ENCODE results near the gene SC5D.

DNA sequence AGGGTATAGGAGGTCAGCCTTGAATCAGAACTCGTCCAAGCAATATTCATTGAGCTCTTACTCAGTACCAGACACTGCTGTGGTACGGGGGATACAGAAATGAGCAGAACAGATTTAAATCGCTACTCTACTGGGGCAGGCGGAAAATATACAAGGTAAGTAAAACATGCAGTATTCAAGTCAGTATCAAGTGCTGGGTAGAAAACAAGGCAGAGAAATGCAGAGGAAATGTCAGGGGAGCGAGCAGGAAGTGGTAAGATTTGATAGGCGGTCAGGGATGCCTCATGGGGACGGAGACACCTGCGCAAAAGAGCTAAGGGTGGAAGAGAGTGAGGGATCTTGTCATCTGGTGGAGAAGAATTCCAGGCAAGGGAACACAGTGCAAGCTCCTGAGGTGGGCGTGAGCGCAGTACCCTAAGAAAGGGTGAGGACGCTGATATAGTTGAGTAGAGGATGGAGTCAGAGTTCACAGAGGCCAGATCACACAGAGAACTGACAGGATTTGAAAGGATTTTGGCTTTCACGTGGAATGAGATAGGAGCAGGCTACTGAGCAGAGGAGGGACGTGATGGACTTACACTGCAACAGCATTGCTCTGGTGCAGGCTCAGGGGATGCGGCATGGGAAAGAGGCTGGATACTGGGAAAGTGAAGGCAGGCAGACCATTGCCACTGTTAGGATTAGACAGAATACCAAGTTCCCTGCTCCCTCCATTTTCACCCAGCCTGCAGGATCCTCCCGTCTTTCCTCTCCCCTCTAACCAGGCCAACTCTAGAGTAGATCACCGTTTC, 35.8 kb downstream of the SC5D start:
- TF ChIP-seq, protein P1, sequence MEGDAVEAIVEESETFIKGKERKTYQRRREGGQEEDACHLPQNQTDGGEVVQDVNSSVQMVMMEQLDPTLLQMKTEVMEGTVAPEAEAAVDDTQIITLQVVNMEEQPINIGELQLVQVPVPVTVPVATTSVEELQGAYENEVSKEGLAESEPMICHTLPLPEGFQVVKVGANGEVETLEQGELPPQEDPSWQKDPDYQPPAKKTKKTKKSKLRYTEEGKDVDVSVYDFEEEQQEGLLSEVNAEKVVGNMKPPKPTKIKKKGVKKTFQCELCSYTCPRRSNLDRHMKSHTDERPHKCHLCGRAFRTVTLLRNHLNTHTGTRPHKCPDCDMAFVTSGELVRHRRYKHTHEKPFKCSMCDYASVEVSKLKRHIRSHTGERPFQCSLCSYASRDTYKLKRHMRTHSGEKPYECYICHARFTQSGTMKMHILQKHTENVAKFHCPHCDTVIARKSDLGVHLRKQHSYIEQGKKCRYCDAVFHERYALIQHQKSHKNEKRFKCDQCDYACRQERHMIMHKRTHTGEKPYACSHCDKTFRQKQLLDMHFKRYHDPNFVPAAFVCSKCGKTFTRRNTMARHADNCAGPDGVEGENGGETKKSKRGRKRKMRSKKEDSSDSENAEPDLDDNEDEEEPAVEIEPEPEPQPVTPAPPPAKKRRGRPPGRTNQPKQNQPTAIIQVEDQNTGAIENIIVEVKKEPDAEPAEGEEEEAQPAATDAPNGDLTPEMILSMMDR (IDR thresholded peaks at IDR 0.05; ENCODE audit: low read depth, low read length): no peak
- no peak for TF ChIP-seq POLR2A (IDR thresholded peaks at IDR 0.05; ENCODE audit: extremely low read depth, insufficient read length)
- TF ChIP-seq, protein P2, sequence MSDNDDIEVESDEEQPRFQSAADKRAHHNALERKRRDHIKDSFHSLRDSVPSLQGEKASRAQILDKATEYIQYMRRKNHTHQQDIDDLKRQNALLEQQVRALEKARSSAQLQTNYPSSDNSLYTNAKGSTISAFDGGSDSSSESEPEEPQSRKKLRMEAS (IDR thresholded peaks at IDR 0.05; ENCODE audit: low read depth, low read length): no peak
- TF ChIP-seq MYC (IDR thresholded peaks at IDR 0.05; ENCODE audit: low read depth, low read length): no peak
